SU-DHL-6 (cell line): Measurements from ENCODE around the gene EEF2K.

ENCODE experiments used
- H2AFZ ChIP-seq: fragments of 200-600 bp; sonication (generic); 2 replicates; pipeline ENCODE4 v1.6.1; 2014; ENCODE audit warnings: low read depth, mild to moderate bottlenecking, moderate library complexity, mixed read lengths, antibody characterized with exemption, low read length; ENCODE audit not compliant: severe bottlenecking
- H3F3A ChIP-seq: fragments of 200-600 bp; shearing (Covaris generic); 2 replicates; pipeline ENCODE4 v1.6.0; 2016; ENCODE audit warnings: antibody characterized with exemption, mild to moderate bottlenecking; ENCODE audit not compliant: insufficient read depth
- H3K27ac ChIP-seq: fragments of 200-600 bp; sonication (generic); 2 replicates; pipeline ENCODE4 v1.5.1; 2016; ENCODE audit warnings: low read depth, mild to moderate bottlenecking, low read length, moderate library complexity, mixed read lengths
- H3K27me3 ChIP-seq: fragments of 200-600 bp; sonication (generic), shearing (Covaris generic); 2 replicates; pipeline ENCODE4 v1.6.0; 2014; ENCODE audit warnings: mild to moderate bottlenecking, low read length
- H3K36me3 ChIP-seq: fragments of 200-600 bp; sonication (generic); 2 replicates; pipeline ENCODE4 v1.6.1; 2014; ENCODE audit warnings: mild to moderate bottlenecking, low read length, mixed read lengths
- H3K4me2 ChIP-seq: fragments of 300-600, 200-600 bp; shearing (Covaris generic), sonication (generic); 2 replicates; pipeline ENCODE4 v1.6.0; 2014; ENCODE audit warnings: low read length, low read depth, mild to moderate bottlenecking; ENCODE audit not compliant: poor library complexity, severe bottlenecking
- H3K4me3 ChIP-seq: fragments of 200-600 bp; sonication (generic); 2 replicates; pipeline ENCODE4 v1.5.1; 2014; ENCODE audit warnings: antibody characterized with exemption, low read length, mild to moderate bottlenecking, mixed read lengths; ENCODE audit not compliant: insufficient read depth, poor library complexity, severe bottlenecking
- H3K79me2 ChIP-seq: fragments of 200-600 bp; sonication (generic); 2 replicates; pipeline ENCODE4 v1.6.1; 2014; ENCODE audit warnings: mild to moderate bottlenecking, low read length, moderate library complexity; ENCODE audit not compliant: insufficient read depth
- H3K9ac ChIP-seq: fragments of 200-600 bp; sonication (generic); 2 replicates; pipeline ENCODE4 v1.7.0; 2014; ENCODE audit warnings: mild to moderate bottlenecking, low read length
- H3K9me2 ChIP-seq: fragments of 200-600 bp; sonication (generic); replicated peaks from 2 replicates; pipeline ENCODE4 v1.6.1; 2014; ENCODE audit warnings: low read length; ENCODE audit not compliant: insufficient read depth
- H3K9me3 ChIP-seq: fragments of 200-600 bp; sonication (generic); 2 replicates; pipeline ENCODE4 v1.6.1; 2014; ENCODE audit warnings: low read length, mixed read lengths; ENCODE audit not compliant: insufficient read depth
- H4K20me1 ChIP-seq: fragments of 200-600 bp; sonication (generic); 2 replicates; pipeline ENCODE4 v1.6.1; 2014; ENCODE audit warnings: low read depth, mild to moderate bottlenecking, antibody characterized with exemption, low read length, moderate library complexity, mixed read lengths
- EZH2phosphoT487 ChIP-seq: fragments of 200-600 bp; sonication (generic), shearing (Covaris generic); conservative IDR thresholded peaks from 2 replicates; pipeline ENCODE4 v1.6.1; 2018; ENCODE audit warnings: mild to moderate bottlenecking, antibody characterized with exemption, low read length, moderate library complexity, mixed read lengths
- TF ChIP-seq, protein P1 (sequence below): fragments of 200-600 bp; sonication (generic); IDR thresholded peaks from one replicate; pipeline ENCODE4 v1.5.1; 2017; ENCODE audit warnings: antibody characterized with exemption, mild to moderate bottlenecking, low read length, moderate library complexity; ENCODE audit not compliant: insufficient read depth, poor library complexity, severe bottlenecking

Gene EEF2K

DNA sequence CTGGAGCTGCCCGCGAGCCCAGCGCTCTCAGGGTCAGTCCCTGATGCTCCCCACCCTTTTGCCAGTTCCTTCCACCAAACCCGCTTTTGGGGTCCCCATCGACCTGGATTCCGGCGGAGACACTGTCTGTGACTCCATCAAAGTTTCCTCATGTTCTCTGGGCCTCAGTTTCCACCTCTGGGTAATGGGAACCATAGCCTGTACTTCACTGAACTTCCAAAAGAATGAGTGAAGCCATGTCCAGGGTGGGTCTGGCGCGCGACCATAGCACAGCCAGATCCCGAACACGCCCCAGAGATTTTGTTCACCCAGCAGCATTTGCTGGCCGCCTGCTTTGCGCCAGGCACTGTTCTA lies 43.4 kb upstream of the EEF2K start:
- Histone ChIP-seq H3K36me3 (no peaks in the 10 kb centered on the region), H3K4me3 (no peak overlapping the region), H4K20me1 (no peaks in the 10 kb centered on the region), H2AFZ (no peak overlapping the region), H3K4me2 (no peak overlapping the region), H3K27me3 (no peaks in the 10 kb centered on the region), H3F3A (no peaks in the 10 kb centered on the region), H3K9ac (no peak overlapping the region), H3K9me2 (no peaks in the 10 kb centered on the region), H3K79me2 (no peaks in the 10 kb centered on the region), H3K27ac (no peak overlapping the region), H3K9me3 (no peaks in the 10 kb centered on the region)
- TF ChIP-seq, protein P1, sequence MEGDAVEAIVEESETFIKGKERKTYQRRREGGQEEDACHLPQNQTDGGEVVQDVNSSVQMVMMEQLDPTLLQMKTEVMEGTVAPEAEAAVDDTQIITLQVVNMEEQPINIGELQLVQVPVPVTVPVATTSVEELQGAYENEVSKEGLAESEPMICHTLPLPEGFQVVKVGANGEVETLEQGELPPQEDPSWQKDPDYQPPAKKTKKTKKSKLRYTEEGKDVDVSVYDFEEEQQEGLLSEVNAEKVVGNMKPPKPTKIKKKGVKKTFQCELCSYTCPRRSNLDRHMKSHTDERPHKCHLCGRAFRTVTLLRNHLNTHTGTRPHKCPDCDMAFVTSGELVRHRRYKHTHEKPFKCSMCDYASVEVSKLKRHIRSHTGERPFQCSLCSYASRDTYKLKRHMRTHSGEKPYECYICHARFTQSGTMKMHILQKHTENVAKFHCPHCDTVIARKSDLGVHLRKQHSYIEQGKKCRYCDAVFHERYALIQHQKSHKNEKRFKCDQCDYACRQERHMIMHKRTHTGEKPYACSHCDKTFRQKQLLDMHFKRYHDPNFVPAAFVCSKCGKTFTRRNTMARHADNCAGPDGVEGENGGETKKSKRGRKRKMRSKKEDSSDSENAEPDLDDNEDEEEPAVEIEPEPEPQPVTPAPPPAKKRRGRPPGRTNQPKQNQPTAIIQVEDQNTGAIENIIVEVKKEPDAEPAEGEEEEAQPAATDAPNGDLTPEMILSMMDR = no peak
- TF ChIP-seq EZH2phosphoT487 = no peak

GRCh38 chr16:22163806-22164205 lies 42.3 kb upstream of the EEF2K start:
- H3K27me3 ChIP-seq = no peaks in the 10 kb centered on the region
- no peaks in the 10 kb centered on the region for H3K9me2 ChIP-seq
- H3K9me3 ChIP-seq = no peaks in the 10 kb centered on the region
- no peak overlapping the region for H3K4me2 ChIP-seq
- TF ChIP-seq EZH2phosphoT487 = no peak
- TF ChIP-seq, protein P1 = no peak
- no peak overlapping the region for H3K9ac ChIP-seq
- no peak overlapping the region for H2AFZ ChIP-seq
- no peak overlapping the region for H3K27ac ChIP-seq
- no peak overlapping the region for H3K4me3 ChIP-seq
- H3K79me2 ChIP-seq = no peaks in the 10 kb centered on the region
- no peaks in the 10 kb centered on the region for H3F3A ChIP-seq
- H3K36me3 ChIP-seq = no peaks in the 10 kb centered on the region
- no peaks in the 10 kb centered on the region for H4K20me1 ChIP-seq

- Histone ChIP-seq H3K27me3 (no peaks in the 10 kb centered on the region), H3K36me3 (no peaks in the 10 kb centered on the region), H3K4me3 (no peak overlapping the region), H4K20me1 (no peaks in the 10 kb centered on the region), H3K9me2 (no peaks in the 10 kb centered on the region), H3K4me2 (no peak overlapping the region), H3K79me2 (no peaks in the 10 kb centered on the region), H3K9ac (no peak overlapping the region), H3K9me3 (no peaks in the 10 kb centered on the region), H3F3A (no peaks in the 10 kb centered on the region), H2AFZ (no peak overlapping the region), H3K27ac (no peak overlapping the region)
- TF ChIP-seq, protein P1 = no peak
- TF ChIP-seq EZH2phosphoT487 = no peak
Measured at GRCh38 chr16:22164482-22164881, 41.6 kb upstream of the EEF2K start.
